Uterus (tissue), 4 donors: ENCODE results near the gene SSH2. TPM values are rescaled to one million over a fixed set of nuclear protein-coding genes. Genes with fewer than 3 reads are reported as not detected.
"Not testable (repeated sequence)": the region's sequence is repeated elsewhere in the genome, so short reads cannot be mapped to it uniquely, and the experiment has no call there.

Source experiments
- DNase-seq, 2 donors: peaks; one replicate each; pipeline ENCODE4 v3.0.0-alpha.2; 2019 to 2020
- H3K27ac ChIP-seq, 2 donors: fragments of 200-600 bp; sonication (generic); 1 replicate in 1 of 2; 2 replicates in 1 of 2; pipeline ENCODE4 v1.5.1; 2016 to 2018
- H3K27me3 ChIP-seq, 2 donors: fragments of 200-600 bp; sonication (generic); one replicate each; pipeline ENCODE4 v1.5.1; 2018 to 2019; ENCODE audit warnings: control low read depth in 1 of 2
- H3K36me3 ChIP-seq, 2 donors: fragments of 200-600 bp; sonication (generic); one replicate each; pipeline ENCODE4 v1.5.1; 2019; ENCODE audit warnings: control low read depth in 1 of 2
- H3K4me1 ChIP-seq, 2 donors: fragments of 200-600 bp; sonication (generic); one replicate each; pipeline ENCODE4 v1.5.1; 2018 to 2019; ENCODE audit warnings: control low read depth in 1 of 2
- H3K4me3 ChIP-seq, 2 donors: fragments of 200-600 bp; sonication (generic); 1 replicate in 1 of 2; 2 replicates in 1 of 2; pipeline ENCODE4 v1.5.1; 2018 to 2019; ENCODE audit warnings: mild to moderate bottlenecking in 1 of 2
- H3K9me3 ChIP-seq, 2 donors: fragments of 200-600 bp; sonication (generic); one replicate each; pipeline ENCODE4 v1.5.1; 2019; ENCODE audit warnings: control low read depth in 1 of 2
- POLR2A ChIP-seq, 2 donors: fragments of 450-650 bp; IDR thresholded peaks; one replicate each; pipeline ENCODE4 v1.6.1; 2016; ENCODE audit warnings: antibody characterized with exemption in 2 of 2, mild to moderate bottlenecking in 1 of 2, moderate library complexity in 1 of 2
- intact Hi-C: fragments of 100-400 bp; cut with DNase I; formaldehyde crosslinking; loops from one replicate; pipeline ENCODE4 v1.15.1; 2023; ENCODE audit warnings: low total_unique reads
- total RNA-seq, 4 donors: library from RNA; depleted of rRNA in 3 of 4; stranded (reverse); fragments of >200 nt in 3 of 4; gene quantifications; one replicate each; pipeline versions ENCODE4 v1.1.0 to v1.2.4, GENCODE V29; 2014 to 2023
- TF ChIP-seq, protein P1 (sequence below), 4 experiments: fragments of 200-600 bp in 2 of 4; fragments of 450-650 bp in 2 of 4; sonication (generic) in 2 of 4; IDR thresholded peaks; one replicate each; pipeline ENCODE4 v1.5.1; 2016 to 2019; ENCODE audit warnings: antibody characterized with exemption in 4 of 4, mild to moderate bottlenecking in 2 of 4, moderate library complexity in 1 of 4
- donor health status: DM: yes; HTN: yes; CAD: no.

The SSH2 gene
- total RNA-seq, 4 donors from 2014 or later = 6.9 to 36.9 (median 11.5) TPM

DNA sequence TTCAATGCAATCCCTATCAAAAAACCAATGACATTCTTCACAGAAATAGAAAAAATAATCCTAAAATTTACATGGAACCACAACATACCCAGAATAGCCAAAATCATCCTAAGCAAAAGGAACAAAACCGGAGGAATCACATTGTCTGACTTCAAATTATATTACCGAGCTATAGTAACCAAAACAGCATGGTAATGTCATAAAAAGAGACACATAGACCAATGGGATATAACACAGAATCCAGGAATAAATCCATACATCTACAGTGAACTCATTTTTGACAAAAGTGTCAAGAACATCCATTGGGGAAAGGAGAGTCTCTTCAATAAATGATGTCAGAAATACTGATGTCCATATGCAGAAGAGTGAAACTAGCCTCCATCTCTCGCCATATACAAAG lies 201.5 kb downstream of the SSH2 start:
- Histone ChIP-seq H3K4me3 (no peak overlapping the region), H3K36me3 (no peaks in the 10 kb centered on the region), H3K4me1 (no peaks in the 10 kb centered on the region), H3K27ac (no peak overlapping the region), H3K27me3 (no peaks in the 10 kb centered on the region), H3K9me3 (no peaks in the 10 kb centered on the region)
- intact Hi-C loops = no loop called here
- no peak for DNase-seq
- TF ChIP-seq, protein P1, sequence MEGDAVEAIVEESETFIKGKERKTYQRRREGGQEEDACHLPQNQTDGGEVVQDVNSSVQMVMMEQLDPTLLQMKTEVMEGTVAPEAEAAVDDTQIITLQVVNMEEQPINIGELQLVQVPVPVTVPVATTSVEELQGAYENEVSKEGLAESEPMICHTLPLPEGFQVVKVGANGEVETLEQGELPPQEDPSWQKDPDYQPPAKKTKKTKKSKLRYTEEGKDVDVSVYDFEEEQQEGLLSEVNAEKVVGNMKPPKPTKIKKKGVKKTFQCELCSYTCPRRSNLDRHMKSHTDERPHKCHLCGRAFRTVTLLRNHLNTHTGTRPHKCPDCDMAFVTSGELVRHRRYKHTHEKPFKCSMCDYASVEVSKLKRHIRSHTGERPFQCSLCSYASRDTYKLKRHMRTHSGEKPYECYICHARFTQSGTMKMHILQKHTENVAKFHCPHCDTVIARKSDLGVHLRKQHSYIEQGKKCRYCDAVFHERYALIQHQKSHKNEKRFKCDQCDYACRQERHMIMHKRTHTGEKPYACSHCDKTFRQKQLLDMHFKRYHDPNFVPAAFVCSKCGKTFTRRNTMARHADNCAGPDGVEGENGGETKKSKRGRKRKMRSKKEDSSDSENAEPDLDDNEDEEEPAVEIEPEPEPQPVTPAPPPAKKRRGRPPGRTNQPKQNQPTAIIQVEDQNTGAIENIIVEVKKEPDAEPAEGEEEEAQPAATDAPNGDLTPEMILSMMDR (IDR thresholded peaks at IDR 0.05) = no peak
- no peak for TF ChIP-seq POLR2A (IDR thresholded peaks at IDR 0.05)

- H3K9me3 ChIP-seq = no peaks in the 10 kb centered on the region
- TF ChIP-seq POLR2A (IDR thresholded peaks at IDR 0.05) = no peak
- TF ChIP-seq, protein P1 (IDR thresholded peaks at IDR 0.05) = no peak
- H3K4me1 ChIP-seq = no peaks in the 10 kb centered on the region
- no peak overlapping the region for H3K27ac ChIP-seq
- H3K36me3 ChIP-seq = no peaks in the 10 kb centered on the region
- H3K27me3 ChIP-seq = no peaks in the 10 kb centered on the region
- intact Hi-C loops = no loop called here
- no peak overlapping the region for H3K4me3 ChIP-seq
- DNase-seq = no peak
Observed at GRCh38 chr17:29726715-29727252, 203.2 kb downstream of the SSH2 start.

DNA sequence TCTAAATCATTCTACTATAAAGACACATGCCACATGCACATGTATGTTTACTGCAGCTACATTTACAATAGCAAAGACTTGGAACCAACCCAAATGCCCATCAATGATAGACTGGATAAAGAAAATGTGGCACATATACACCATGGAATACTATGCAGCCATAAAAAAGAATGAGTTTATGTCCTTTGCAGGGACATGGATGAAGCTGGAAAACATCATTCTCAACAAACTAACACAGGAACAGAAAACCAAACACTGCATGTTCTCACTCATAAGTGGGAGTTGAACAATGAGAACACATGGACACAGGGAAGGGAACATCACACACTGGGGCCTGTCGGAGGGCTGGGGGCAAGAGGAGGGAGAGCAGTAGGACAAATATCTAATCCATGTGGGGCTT lies 204.6 kb downstream of the SSH2 start:
- H3K27ac ChIP-seq, H3K27me3 ChIP-seq, DNase-seq, H3K36me3 ChIP-seq, H3K4me1 ChIP-seq, intact Hi-C loops, H3K4me3 ChIP-seq, H3K9me3 ChIP-seq: not testable (repeated sequence)

- no peaks in the 10 kb centered on the region for H3K27me3 ChIP-seq
- no peak for DNase-seq
- peaks cover 0 to 7% of the 10 kb centered on the region in 2 donors for H3K4me1 ChIP-seq
- intact Hi-C loops = no loop called here
- TF ChIP-seq, protein P1 (IDR thresholded peaks at IDR 0.05) = no peak
- no peak for TF ChIP-seq POLR2A (IDR thresholded peaks at IDR 0.05)
- H3K4me3 ChIP-seq = no peak overlapping the region
- no peaks in the 10 kb centered on the region for H3K9me3 ChIP-seq
- peak overlapping the region; percentile 75 to 78 for H3K27ac ChIP-seq
- H3K36me3 ChIP-seq = no peaks in the 10 kb centered on the region
Observed at GRCh38 chr17:29723278-29724047, 206.6 kb downstream of the SSH2 start.

GRCh38 chr17:29722411-29723198 lies 207.4 kb downstream of the SSH2 start:
- peak overlapping the region; percentile 75 to 78 for H3K27ac ChIP-seq
- peak overlapping the region in 1 of 2 donors; percentile 14 for H3K4me3 ChIP-seq
- TF ChIP-seq POLR2A (IDR thresholded peaks at IDR 0.05) = no peak
- TF ChIP-seq, protein P1 (IDR thresholded peaks at IDR 0.05) = no peak
- no peaks in the 10 kb centered on the region for H3K27me3 ChIP-seq
- intact Hi-C loops = no loop called here
- no peaks in the 10 kb centered on the region for H3K9me3 ChIP-seq
- H3K4me1 ChIP-seq = peaks cover 0 to 7% of the 10 kb centered on the region in 2 donors
- H3K36me3 ChIP-seq = no peaks in the 10 kb centered on the region
- DNase-seq = peak; percentile 47 to 65
